Measurements from ENCODE around the gene AMN1.

GRCh38 chr12:31750747-31751039 lies 21.9 kb upstream of the AMN1 start:
- no peak for TF ChIP-seq POU6F1 (CRISPR knock-in tag; IDR thresholded peaks at IDR 0.05; ENCODE audit: borderline replicate concordance, low read depth)
- no peak for TF ChIP-seq TSHZ2 (CRISPR knock-in tag; IDR thresholded peaks at IDR 0.05)
- TF ChIP-seq ZFP3 (CRISPR knock-in tag; IDR thresholded peaks at IDR 0.05) = no peak
- no peak for TF ChIP-seq ZNF8 (CRISPR knock-in tag; IDR thresholded peaks at IDR 0.05)
- TF ChIP-seq PATZ1 (CRISPR knock-in tag; IDR thresholded peaks at IDR 0.05; ENCODE audit: borderline replicate concordance) = no peak
- TF ChIP-seq SNAI2 (CRISPR knock-in tag; IDR thresholded peaks at IDR 0.05) = no peak
- no peak for TF ChIP-seq ZNF70 (CRISPR knock-in tag; IDR thresholded peaks at IDR 0.05)
